Astrocyte (in vitro differentiated cells and primary cell): ENCODE measurements around the gene EXD3.

Experiments used
- EZH2 ChIP-seq: IDR thresholded peaks from 2 replicates; pipeline ENCODE4 v1.6.1; 2012; ENCODE audit warnings: mild to moderate bottlenecking, low read length, inconsistent platforms; ENCODE audit not compliant: insufficient read depth
- TF ChIP-seq, protein P1 (sequence below): IDR thresholded peaks from 2 replicates; pipeline ENCODE4 v1.5.1; 2011; ENCODE audit warnings: low read depth, mild to moderate bottlenecking, inconsistent platforms, low read length, moderate library complexity; ENCODE audit not compliant: insufficient read depth

DNA sequence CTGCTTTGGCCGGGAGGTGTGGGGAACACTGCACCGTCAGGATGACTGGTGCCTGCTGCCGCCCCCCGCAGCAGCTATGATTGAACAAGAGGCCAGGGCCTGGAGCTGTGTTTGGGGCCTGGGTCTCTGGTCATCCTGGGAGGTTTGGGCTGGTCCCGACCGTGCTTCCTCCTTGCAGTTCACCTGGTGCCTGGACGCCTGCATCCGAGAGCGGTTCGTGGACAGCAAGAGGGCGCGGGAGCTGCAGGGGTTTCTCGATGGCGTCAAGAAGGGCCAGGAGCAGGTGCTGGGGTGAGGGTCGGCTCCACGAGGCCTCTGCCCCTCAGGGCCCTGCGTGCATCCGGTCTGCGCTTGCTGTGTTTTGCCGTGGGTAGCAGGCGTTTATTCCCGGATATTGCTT is 158.9 kb downstream of the EXD3 start:
- TF ChIP-seq EZH2, result no peak
- TF ChIP-seq, protein P1, sequence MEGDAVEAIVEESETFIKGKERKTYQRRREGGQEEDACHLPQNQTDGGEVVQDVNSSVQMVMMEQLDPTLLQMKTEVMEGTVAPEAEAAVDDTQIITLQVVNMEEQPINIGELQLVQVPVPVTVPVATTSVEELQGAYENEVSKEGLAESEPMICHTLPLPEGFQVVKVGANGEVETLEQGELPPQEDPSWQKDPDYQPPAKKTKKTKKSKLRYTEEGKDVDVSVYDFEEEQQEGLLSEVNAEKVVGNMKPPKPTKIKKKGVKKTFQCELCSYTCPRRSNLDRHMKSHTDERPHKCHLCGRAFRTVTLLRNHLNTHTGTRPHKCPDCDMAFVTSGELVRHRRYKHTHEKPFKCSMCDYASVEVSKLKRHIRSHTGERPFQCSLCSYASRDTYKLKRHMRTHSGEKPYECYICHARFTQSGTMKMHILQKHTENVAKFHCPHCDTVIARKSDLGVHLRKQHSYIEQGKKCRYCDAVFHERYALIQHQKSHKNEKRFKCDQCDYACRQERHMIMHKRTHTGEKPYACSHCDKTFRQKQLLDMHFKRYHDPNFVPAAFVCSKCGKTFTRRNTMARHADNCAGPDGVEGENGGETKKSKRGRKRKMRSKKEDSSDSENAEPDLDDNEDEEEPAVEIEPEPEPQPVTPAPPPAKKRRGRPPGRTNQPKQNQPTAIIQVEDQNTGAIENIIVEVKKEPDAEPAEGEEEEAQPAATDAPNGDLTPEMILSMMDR, result no peak
